HG02970 (cell line): Measurements from ENCODE around the gene C4A.
"Not testable (repeated sequence)": the region's sequence is repeated elsewhere in the genome, so short reads cannot be mapped to it uniquely, and the experiment has no call there.

Source experiments
- ATAC-seq: cut with Tn5 transposase; IDR thresholded peaks from one replicate; pipeline ENCODE4 v1.9.1; 2021; ENCODE audit warnings: mild to moderate bottlenecking, moderate library complexity, moderate number of reproducible peaks; ENCODE audit not compliant: unreplicated experiment, low FRiP score

C4A gene

DNA sequence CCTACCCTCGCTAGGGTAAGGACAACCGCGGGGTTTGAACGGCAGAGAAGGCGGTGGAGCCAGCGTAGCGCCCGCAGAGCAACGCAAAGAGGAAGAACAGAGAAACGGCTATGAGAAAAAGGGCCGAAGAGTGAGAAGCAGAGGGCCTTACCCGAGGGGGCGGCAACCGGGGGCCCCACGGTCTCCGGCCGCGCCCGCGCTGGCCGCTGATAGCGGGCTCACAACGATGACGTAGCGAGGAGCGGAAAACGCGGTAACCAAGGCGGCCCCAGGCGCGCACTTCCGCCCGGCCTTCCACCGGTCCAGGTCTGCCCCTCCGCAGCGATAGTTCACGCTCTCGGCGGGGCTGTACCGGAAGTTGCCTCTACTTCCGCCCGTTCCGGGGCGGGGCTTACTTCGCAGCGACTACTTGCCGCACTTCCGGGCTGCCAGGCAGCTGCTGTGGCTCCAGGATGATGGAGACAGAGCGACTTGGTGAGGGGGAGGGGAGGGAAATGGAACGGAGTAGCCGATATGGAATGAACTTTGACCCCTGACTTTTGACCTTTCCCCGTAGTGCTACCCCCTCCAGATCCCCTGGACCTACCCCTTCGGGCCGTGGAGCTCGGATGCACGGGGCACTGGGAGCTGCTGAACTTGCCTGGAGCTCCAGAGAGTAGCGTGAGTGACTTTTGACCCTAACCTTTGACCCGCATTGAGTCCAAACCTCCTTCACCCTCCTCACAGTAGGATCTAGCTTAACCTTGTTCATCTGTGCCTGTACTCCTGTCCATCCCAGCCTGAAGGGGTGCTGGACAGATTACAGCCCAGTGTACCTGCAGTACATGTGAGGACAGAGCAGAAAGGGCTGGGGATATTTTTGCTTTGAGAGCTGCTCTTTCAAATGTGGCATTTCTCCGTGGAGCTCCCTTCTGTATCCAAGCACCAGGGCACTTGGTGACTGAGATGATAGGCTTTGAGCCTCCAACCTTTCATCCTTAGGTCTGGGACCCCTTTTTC is 22.8 kb upstream of the C4A start, which contains the start of the genes NELFE and SKIC2:
Gene NELFE, minus strand, starts transcription at position 231 of the 999 bp plus-strand sequence. CDS start 525 bp downstream, outside the sequence.
Gene SKIC2, plus strand, starts transcription at position 435 of the 999 bp plus-strand sequence. Its CDS starts 18 bp downstream, at position 453.
- peak; percentile 92 for ATAC-seq

DNA sequence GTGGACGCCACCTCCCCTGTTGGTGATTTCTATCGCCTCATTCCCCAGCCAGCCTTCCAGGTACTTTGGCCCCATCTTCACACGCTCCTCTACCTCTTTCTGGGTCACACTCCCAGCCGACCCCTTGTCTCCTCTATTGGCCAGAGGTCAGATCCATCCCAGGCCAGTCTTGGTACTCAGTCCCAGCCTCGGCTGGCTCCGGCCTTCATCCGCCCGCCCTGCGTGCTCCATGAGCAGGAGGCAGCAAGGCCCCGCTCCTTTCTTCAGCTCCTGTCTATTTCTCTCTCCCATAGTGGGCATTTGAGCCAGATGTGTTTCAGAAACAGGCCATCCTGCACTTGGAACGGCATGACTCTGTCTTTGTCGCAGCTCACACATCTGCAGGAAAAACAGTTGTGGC is 20.2 kb upstream of the C4A start:
- no peak for ATAC-seq

DNA sequence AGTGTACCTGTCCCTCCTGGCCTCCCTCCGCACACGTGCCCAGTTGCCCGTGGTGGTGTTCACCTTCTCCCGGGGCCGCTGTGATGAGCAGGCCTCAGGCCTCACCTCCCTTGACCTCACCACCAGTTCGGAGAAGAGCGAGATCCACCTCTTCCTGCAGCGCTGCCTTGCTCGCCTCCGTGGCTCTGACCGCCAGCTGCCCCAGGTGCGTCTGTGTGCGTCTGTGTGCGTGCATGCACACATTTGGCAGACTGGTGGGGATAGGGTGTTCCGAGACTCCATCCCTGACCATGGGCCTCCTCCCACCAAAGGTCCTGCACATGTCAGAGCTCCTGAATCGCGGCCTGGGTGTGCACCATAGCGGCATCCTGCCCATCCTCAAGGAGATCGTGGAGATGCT is 17.9 kb upstream of the C4A start:
- ATAC-seq = no peak

DNA sequence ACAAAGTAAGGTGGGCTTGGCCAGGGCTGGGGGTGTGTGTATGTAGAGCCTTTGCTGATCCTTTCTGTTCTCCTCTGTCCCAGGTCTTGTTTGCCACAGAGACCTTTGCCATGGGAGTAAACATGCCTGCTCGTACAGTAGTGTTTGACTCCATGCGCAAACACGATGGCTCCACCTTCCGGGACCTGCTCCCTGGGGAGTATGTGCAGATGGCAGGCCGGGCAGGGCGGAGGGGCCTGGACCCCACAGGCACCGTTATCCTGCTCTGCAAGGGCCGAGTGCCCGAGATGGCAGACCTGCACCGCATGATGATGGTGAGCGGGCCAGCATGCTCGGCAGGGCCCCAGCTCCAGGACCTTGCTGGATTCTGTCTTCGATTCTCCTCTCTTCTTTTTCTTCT is 16.2 kb upstream of the C4A start:
- no peak for ATAC-seq

DNA sequence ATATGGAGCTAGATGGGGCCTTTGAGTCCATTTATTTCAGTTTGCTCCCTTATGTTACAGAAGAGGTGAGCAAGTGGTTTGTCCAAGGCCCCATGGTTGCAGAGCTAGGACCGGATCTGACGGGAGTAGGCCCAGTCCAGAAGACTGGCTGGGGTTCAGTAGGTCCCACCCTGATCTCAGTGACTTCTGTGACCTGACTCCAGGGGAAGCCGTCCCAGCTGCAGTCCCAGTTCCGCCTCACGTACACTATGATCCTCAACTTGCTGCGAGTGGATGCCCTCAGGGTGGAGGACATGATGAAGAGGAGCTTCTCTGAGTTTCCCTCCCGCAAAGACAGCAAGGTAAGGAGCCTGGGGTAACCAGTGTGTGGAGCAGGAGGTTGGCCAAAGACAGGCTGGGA is 15.4 kb upstream of the C4A start:
- ATAC-seq = no peak

DNA sequence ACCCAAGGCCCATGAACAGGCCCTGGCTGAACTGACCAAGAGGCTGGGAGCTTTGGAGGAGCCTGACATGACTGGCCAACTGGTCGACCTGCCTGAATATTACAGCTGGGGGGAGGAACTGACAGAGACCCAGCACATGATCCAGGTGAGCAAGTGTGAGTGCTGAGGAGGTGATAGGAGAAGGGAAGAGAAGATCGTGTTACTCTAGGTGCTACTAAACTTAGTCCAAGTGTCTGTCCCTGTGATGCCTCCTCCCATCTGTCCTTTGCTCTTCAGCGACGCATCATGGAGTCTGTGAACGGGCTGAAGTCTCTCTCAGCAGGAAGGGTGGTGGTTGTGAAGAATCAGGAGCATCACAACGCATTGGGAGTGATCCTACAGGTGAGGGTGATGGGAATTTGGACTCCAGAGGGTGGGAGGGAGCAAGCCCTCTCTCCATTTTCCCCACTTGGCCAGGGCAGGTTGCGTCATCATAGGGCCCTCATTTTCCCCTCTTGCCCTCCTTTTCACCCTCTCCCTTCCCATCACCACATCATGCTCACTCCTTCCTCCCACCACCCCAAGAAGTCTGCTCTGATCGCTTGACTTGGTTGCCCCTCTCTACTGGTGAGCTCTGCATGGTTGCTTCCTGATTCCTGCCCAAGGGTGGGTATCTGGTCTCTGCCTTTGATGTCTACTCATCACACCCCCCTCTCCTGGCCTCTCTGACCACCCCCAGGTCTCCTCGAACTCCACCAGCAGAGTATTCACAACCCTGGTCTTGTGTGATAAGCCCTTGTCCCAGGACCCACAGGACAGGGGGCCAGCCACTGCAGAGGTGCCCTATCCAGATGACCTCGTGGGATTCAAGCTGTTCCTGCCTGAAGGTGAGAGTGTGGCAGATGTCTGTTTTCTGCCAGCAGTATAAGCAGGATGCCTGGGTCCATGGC is 14.6 kb upstream of the C4A start:
- no peak for ATAC-seq

DNA sequence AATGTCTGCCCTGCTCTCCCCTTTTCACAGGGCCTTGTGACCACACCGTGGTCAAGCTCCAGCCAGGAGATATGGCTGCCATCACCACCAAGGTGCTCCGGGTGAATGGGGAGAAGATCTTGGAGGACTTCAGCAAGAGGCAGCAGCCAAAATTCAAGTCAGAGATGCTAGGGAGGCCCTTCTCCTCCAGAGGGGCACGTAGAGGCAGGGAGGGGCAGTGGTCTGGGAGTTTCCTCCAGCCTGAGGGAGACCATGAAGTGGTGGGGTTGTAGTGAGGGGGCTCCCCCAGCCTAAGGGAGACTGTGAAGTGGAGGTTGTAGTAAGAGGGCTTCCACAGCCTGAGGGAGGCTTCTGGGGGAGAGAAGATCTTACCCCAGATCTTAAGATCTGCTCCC is 13.9 kb upstream of the C4A start:
- ATAC-seq = no peak

DNA sequence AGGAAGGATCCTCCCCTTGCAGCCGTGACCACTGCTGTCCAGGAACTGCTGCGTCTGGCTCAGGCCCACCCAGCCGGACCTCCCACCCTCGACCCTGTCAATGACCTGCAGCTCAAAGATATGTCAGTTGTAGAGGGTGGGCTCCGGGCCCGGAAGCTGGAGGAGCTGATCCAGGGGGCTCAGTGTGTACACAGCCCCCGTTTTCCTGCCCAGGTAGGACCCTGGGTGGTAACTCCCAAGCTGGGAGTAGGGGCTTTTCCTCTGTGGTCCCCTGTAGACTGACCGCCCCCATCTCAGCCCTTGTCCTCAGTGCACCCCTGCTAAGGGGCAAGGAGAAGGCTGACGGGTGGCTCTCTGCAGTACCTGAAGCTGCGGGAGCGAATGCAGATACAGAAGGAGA is 13.5 kb upstream of the C4A start:
- no peak for ATAC-seq

DNA sequence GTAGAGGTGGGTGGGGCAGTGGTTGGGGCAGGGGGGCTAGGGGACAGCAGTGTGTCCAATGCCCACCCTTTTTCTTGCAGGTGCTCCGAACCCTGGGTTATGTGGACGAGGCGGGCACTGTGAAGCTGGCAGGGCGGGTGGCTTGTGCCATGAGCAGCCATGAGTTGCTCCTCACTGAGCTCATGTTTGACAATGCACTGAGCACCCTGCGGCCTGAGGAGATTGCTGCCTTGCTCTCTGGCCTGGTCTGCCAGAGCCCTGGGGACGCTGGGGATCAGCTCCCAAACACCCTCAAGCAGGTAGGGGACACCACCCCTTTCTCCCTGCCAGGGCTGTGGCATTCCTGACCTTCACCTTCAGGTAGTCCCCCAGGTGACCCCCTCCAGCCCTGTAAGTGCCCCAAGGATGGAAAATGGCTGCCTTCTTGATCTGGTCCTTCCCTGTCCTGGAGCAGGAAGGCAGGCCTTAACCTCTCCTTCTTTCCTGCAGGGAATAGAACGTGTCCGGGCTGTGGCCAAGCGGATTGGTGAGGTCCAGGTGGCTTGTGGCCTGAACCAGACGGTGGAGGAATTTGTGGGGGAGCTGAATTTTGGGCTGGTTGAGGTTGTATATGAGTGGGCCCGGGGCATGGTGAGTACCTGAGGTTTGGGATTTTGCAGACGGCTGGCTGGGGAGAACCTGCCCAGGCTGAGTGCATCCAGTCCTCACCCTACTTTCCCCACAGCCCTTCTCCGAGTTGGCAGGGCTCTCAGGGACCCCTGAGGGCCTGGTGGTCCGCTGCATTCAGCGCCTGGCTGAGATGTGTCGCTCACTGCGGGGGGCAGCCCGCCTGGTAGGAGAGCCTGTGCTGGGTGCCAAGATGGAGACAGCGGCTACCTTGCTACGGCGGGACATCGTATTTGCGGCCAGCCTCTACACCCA is 12.8 kb upstream of the C4A start:
- no peak for ATAC-seq

DNA sequence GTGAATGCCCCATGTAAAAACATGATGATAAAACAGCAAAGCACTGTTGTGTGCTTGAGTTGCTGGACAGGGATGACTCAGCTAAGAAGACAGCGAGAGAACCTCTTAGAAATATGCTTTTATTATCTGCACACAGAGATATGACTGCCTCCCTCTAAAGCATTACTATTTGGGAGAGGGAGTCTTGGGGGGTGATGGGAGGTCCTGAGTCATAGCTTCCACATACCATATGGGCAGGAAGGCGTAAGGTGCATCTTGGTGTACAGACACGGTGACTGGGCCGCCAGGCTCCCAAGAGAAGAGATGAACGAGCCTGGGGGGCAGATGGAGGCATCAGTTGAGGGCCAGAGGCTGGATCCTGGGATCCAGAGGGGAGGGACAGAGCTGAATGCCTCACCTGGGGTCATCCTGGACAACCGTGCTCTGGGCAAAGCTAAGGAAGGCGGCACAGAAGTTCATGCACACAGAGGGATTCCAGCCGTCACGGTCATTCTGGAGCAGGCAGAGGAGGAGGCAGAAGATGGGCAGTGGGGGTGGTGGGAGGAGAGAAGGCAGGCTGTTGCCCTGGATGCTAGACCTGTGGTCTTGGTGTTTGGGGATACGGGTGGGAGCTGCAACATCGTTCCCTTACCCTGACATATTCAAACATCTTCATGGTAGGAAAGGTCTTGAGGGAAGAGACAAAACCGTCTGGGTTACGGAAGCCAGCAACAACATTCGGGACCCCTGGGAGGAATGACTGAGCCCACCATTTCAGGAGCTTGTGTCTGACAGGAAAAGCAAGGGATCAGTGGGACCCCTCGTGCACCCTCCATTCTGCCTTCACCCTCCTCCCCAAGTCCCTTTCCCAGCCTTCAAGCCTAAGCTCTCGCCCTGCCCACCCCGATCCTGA is 11.9 kb upstream of the C4A start:
- ATAC-seq = no peak

DNA sequence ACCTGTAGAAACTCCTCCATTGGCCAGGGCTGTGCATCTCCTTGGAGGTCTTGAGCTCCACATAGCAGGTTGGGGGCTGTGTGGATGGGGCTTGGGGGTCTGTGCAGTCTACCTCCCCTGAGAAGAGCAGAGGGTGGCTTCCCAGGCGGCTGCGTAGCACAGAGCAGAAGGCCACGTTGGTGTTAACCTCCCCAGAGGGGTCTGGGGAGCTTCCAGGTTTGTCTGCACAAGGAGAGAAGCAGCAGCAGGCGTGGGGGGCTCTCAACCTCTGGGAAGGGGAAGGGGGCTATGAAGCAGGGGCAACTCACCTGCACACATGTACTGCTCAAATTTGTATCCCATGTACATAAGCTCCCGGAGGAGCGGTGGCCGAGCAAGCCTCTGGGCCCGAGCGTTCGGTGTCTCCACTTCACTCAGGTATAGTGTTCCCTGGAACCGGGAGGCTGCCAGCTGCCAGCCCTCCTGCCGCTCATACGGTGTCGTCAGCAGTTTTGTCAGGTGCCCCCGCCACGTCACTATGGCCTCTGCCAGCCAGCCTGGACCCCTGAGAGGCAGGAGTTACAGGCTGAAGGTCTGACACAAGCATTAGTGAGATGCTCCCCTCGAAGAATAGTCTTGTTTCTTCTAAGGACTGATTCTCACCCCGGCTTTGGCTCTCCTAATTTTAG is 11.1 kb upstream of the C4A start:
- no peak for ATAC-seq

DNA sequence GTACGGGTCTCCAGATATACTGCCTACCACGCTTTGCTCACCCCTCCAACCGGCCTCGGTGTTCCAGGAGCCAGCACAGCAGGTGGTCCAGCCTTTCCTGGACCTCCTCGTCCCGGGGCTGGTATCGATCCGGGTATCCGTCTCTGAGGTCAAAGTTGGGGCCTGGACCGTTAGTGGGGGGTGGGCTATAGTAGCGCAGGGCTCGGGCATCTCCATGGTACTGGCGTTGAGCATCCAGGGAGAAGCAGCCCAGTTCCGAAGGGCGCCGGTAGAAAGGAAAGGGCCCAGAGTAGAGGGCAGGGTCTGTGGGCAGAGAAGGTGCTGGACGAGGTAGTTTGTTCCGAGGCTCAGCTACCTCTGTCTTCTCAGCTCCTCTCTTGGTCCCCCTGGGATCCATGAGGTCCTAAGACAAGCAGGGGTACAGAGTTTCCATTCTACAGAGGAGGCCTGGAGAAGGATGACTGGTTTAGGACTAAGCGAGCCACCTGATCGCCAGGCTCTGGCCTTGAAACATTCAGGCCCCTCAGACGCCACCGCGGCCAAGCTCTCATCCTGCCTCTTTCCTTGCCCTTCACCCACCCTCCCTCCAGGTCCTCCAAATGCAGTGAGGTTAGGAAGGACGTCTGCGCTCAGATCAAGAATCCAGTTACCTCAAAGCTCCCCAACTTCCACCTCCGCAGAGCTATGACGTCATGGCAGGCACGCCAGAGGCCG is 10.4 kb upstream of the C4A start:
- no peak for ATAC-seq

DNA sequence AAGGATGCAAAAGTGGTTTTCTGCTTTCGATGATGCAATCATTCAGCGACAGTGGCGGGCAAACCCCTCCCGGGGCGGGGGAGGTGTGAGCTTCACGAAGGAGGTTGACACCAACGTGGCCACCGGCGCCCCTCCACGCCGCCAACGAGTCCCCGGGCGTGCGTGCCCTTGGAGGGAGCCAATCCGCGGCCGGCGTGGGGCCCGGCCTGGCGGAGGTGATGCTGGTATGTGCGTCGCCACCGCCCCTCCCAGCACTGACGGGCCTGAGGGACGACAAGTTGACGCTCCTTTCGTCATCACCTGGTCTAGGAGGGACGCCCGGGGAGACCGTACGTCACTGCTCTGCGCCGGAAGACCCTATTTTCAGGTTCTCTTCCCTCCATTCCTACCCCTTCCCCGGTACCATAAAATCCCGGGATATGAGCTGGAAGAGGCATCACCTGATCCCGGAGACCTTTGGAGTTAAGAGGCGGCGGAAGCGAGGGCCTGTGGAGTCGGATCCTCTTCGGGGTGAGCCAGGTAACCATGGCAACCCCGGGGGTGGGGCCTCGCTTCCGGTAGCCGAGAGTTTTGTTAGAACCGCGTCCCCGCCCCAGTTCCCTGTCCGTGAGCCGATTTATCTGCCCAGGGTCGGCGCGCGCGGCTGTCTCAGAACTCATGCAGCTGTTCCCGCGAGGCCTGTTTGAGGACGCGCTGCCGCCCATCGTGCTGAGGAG is 9.7 kb upstream of the C4A start, which contains the start of gene DXO:
Gene DXO, minus strand, starts transcription at position 146 of the 716 bp plus-strand sequence. CDS start 463 bp downstream, outside the sequence.
- peak; percentile 89 for ATAC-seq

DNA sequence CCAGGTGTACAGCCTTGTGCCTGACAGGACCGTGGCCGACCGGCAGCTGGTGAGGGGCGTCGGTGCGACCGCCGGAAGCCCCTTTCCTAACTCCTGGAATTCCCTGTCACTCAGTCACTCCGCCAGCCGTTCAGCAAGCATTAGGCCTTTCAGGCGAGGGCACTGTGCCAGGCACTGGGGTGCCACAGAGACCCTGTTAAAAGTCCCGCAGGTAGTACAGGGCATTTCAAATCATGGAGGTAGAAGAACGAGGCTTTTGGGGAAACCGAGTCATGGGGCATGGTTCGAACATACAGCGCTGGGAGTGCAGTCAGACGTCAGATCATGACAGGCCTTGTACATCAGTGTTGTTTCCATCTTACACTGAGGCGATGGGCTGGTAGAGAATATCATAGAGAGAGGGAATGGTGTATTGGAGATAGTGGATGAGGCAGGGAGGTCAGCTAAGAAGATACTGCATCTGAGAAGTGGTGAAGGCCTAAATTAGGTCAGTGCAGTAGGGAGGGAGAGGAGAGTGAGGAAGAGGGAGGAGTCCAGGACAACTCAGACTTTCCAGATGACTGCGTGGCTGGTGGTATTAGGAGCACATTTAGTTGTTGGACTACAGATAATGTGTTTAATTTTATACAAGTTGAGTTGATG is 9.0 kb upstream of the C4A start:
- no peak for ATAC-seq

DNA sequence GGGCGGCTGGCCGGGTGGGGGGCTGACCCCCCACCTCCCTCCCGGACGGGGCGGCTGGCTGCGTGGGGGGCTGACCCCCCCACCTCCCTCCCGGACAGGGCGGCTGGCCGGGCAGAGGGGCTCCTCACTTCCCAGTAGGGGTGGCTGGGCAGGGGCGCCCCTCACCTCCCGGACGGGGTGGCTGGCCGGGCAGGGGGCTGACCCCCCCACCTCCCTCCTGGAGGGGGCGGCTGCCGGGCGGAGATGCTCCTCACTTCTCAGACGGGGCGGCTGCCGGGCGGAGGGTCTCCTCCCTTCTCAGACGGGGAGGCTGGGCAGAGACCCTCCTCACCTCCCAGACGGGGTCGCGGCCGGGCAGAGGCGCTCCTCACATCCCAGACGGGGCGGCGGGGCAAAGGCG is 5.8 kb upstream of the C4A start:
- ATAC-seq = not testable (repeated sequence)

DNA sequence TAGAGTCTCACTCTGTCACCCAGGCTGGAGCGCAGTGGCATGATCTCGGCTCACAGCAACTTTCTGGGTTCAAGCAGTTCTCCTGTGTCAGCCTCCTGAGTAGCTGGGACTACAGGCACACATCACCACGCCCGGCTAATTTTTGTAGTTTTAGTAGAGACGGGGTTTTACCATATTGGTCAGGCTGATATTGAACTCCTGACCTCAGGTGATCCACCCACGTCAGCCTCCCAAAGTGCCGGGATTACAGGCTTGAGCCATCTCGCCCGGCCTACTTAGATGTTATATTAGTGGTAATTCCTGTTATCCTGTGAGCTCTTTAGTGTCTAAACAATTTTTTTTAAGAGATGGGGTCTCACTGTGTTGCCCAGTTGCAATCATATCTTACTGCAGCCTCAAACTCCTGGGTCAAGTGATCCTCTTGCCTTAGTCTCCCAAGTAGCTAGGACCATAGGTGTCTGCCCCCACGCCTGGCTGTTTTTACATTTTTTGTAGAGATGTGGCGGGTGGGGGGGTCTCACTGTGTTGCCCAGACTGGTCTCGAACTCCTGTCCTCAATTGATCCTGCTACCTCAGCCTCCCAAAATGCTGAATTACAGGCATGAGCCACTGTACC is 3.9 kb upstream of the C4A start:
- no peak for ATAC-seq
